Activated naive CD8-positive, alpha-beta T cell treated with anti-CD3 and anti-CD28 coated beads, Interleukin-2, amount 10 ng/mL, durations not matched to agents 7 days and 5 days (primary cell): ENCODE results near the gene CYP1A1. TPM values are rescaled to one million over a fixed set of nuclear protein-coding genes. Genes with fewer than 3 reads are reported as not detected.
A peak's percentile ranks its signal among the peaks of the same experiment; 100 is the strongest.

Source experiments
- ATAC-seq: fragments of 150-1000 bp; cut with Tn5 transposase; one replicate; pipeline ENCODE4 v1.10.0; 2021; ENCODE audit warnings: low read depth, moderate library complexity
- POLR2A ChIA-PET: fragments of 350-600 bp; sonication (Branson Sonifier 250); formaldehyde crosslinking; loops from one replicate; lab custom pipeline; 2021; ENCODE audit warnings: antibody characterized with exemption; lab: Charles Lee
- DNase-seq: peaks from one replicate; pipeline ENCODE4 v3.0.0; 2021
- H3K27ac Mint-ChIP-seq: one replicate; pipeline ENCODE4 v1.8.0; 2022; ENCODE audit warnings: mild to moderate bottlenecking, mixed read lengths
- H3K27me3 Mint-ChIP-seq: one replicate; pipeline ENCODE4 v1.8.0; 2022; ENCODE audit warnings: mild to moderate bottlenecking, moderate library complexity, mixed read lengths
- H3K36me3 Mint-ChIP-seq: one replicate; pipeline ENCODE4 v1.8.0; 2021; ENCODE audit warnings: mild to moderate bottlenecking, mixed read lengths
- H3K4me1 Mint-ChIP-seq: one replicate; pipeline ENCODE4 v1.8.0; 2021; ENCODE audit warnings: mixed read lengths
- H3K4me3 Mint-ChIP-seq: one replicate; pipeline ENCODE4 v1.8.0; 2022; ENCODE audit warnings: mild to moderate bottlenecking, moderate library complexity, mixed read lengths
- H3K9me3 Mint-ChIP-seq: one replicate; pipeline ENCODE4 v1.8.0; 2021; ENCODE audit warnings: mixed read lengths
- total RNA-seq, 2 experiments: library from RNA; stranded (reverse); gene quantifications; one replicate each; pipeline ENCODE4 v1.2.3, GENCODE V29; 2021

The CYP1A1 gene
- total RNA-seq, 2 experiments from 2014 or later, result 12.0 to 12.4 TPM

DNA sequence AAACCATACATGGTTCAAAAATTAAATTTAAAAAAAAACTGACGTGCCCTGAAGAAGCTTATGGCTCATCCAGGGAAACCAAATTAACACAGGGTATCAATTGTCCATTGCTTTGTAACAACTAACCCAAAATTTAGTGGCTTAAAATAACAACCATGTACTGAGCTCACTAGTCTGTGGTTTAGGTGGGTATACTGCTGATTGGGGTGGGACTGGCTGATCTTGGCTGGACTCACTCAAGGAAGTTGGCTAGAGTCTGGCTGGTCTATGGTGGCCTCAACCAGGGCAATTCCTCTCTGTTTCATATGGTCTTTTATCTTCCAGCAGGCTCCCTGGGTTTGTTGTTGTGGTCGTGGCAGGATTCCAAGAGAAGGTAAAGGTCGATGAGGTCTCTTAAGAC is 15.4 kb downstream of the CYP1A1 start:
- peak overlapping the region; percentile 57 for H3K4me3 Mint-ChIP-seq
- H3K9me3 Mint-ChIP-seq, result peaks cover 6% of the 10 kb centered on the region
- DNase-seq (no peak), ATAC-seq (no peak)
- peak overlapping the region; percentile 89 for H3K27ac Mint-ChIP-seq
- peaks cover 13% of the 10 kb centered on the region for H3K4me1 Mint-ChIP-seq
- peaks cover 25% of the 10 kb centered on the region for H3K27me3 Mint-ChIP-seq
- H3K36me3 Mint-ChIP-seq, result peaks cover 4% of the 10 kb centered on the region
- POLR2A ChIA-PET, result interaction anchor here (0.8 kb wide), 1 partner anchor 14 kb away, joined by 3 read pairs; no protein-coding TSS in a partner anchor

DNA sequence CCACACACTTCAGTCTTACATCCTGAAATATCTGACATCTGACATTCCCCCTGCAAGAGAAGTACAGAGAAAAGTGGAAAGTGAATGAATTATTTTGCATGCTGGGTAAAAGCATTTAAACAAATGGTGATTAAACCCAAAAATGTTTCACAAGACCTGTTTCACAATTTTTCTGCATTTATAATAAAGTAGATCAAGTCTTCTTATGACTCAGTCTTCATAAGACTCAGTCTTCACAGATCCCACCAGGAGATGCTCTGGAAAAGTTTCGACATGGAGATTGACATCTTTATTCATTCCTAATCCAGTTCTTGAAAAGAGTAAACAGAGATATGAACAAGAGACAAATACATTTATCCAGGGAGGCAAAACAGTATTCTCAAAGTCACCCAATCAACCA is 16.3 kb downstream of the CYP1A1 start:
- Mint-ChIP-seq H3K27ac (no peak overlapping the region), H3K4me3 (no peak overlapping the region), H3K27me3 (peaks cover 25% of the 10 kb centered on the region), H3K36me3 (peaks cover 4% of the 10 kb centered on the region), H3K4me1 (peaks cover 13% of the 10 kb centered on the region), H3K9me3 (peaks cover 6% of the 10 kb centered on the region)
- POLR2A ChIA-PET, result interaction anchor here (0.8 kb wide), 1 partner anchor 15 kb away, joined by 3 read pairs; no protein-coding TSS in a partner anchor
- ATAC-seq, result no peak
- no peak for DNase-seq

DNA sequence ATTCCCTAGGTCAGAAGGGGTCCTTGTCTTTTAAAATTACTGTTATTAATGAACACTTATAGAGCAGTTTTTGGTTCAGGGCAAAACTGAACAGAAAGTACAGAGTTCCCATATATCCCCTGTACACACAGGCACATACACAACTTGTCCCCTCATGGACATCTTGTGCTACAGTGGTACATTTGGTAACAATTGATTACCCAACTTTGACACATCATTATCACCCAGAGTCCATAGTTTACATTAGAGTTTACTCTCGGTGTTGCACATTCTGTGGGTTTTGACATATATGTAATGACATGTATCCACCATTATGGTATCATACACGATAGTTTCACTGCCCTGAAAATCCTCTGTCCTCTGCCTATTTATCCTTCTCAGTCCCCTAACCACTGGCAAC is 28.5 kb downstream of the CYP1A1 start:
- H3K9me3 Mint-ChIP-seq, result no peaks in the 10 kb centered on the region
- H3K27ac Mint-ChIP-seq, result peak overlapping the region; percentile 100
- DNase-seq (no peak), ATAC-seq (no peak)
- H3K4me3 Mint-ChIP-seq, result peak overlapping the region; percentile 100
- H3K4me1 Mint-ChIP-seq, result peaks cover 28% of the 10 kb centered on the region
- peaks cover 7% of the 10 kb centered on the region for H3K27me3 Mint-ChIP-seq
- H3K36me3 Mint-ChIP-seq, result peaks cover 4% of the 10 kb centered on the region
- POLR2A ChIA-PET, result interaction anchor here (0.6 to 1.6 kb wide), 2 partner anchors 27 to 72 kb away, joined by 3 read pairs; no protein-coding TSS in a partner anchor

DNA sequence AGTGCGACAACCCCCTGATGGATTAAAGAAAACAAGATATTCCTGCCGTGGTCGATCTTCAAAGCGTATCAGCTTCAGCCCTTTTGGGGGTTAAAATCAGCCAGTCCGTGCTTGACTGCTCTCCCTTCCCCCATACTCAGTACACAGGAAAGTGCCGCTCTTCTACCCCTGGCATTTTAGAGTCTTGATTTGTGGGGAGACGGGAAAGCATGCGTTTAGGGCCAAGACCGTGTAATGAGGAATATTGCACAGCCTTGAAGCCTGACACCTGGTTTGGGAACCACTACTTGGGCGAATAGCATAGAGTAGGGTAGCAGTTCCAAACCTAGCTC is 29.0 kb downstream of the CYP1A1 start:
- no peak for ATAC-seq
- peaks cover 7% of the 10 kb centered on the region for H3K27me3 Mint-ChIP-seq
- DNase-seq, result no peak
- POLR2A ChIA-PET, result interaction anchor here (0.6 to 1.6 kb wide), 2 partner anchors 27 to 72 kb away, joined by 3 read pairs; no protein-coding TSS in a partner anchor
- peaks cover 4% of the 10 kb centered on the region for H3K36me3 Mint-ChIP-seq
- peaks cover 29% of the 10 kb centered on the region for H3K4me1 Mint-ChIP-seq
- H3K9me3 Mint-ChIP-seq, result no peaks in the 10 kb centered on the region
- peak overlapping the region; percentile 100 for H3K4me3 Mint-ChIP-seq
- H3K27ac Mint-ChIP-seq, result peak overlapping the region; percentile 100

DNA sequence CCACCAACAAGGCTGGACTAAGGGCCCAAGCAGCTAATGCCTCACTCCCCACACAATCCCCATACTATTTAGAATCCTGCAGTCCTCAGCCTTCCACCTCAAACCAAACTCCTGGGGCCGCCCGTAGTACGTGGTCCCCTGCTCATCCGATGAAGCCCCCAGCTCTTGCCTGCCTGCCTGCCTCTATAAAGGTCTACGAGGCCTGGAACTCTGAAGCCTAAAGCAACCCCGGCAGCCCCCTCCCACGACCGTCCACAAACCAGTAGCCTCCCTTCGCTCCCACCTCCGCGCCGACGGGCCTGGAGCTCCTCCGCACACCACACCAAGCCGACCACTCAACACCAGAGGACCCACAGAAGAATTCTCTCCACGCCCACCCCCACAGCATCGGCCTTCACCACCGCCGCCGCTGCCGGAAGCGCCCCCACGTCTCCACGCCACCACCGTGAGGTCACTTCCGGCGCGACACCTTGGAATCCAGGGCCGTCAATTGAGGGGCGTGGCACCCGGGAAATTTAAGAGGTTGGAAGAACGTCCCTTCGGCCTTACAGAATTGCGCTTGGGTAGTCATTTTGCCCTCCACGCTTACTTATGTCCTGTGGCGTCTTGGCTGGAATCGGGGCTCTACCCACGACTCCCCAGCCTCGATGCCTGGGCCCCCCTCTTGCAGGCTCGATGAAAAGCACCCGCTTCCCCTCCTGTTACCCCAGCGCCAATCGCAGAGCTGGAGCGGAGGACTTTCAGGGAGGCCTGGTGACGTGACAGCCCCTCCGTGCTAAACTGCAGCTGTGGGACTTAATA is 29.5 kb downstream of the CYP1A1 start, which contains the start of gene EDC3:
Gene EDC3, minus strand, starts transcription at position 428 of the 801 bp plus-strand sequence. CDS start 20,900 bp downstream, outside the sequence.
- POLR2A ChIA-PET, result interaction anchor here (0.6 to 1.6 kb wide), 3 partner anchors 26 to 73 kb away, joined by 3 to 5 read pairs (median 3); partner anchors contain the start of gene CYP1A1
- Mint-ChIP-seq H3K4me1 (peaks cover 30% of the 10 kb centered on the region), H3K36me3 (peaks cover 4% of the 10 kb centered on the region), H3K27me3 (peaks cover 5% of the 10 kb centered on the region), H3K4me3 (peak within 1 kb of the TSS; percentile 100), H3K9me3 (no peaks in the 10 kb centered on the region), H3K27ac (peak within 1 kb of the TSS; percentile 100)
- DNase-seq, result peak; percentile 89
- ATAC-seq, result peak; percentile 88

DNA sequence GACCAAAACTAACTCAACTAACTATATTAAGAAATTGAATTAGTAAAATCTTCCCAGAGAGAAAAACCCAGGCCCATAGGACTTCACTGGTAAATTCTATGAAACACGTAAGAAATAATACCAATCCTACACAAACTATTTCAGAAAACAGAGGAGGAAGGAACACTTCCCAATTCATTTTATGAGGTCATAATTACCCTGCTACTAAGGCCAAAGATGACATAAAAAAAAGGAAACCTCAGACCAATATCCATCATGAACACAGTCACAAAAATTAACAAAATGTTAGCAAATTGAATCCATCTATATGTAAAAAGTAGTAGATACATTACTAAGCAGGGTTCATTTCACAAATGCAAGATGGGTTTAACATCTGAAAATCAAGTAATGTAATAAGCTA is 33.0 kb downstream of the CYP1A1 start:
- Mint-ChIP-seq H3K27ac (no peak overlapping the region), H3K4me3 (no peak overlapping the region), H3K27me3 (no peaks in the 10 kb centered on the region), H3K4me1 (peaks cover 34% of the 10 kb centered on the region), H3K9me3 (no peaks in the 10 kb centered on the region), H3K36me3 (peaks cover 10% of the 10 kb centered on the region)
- POLR2A ChIA-PET, result no interaction called here
- DNase-seq, result no peak
- no peak for ATAC-seq

DNA sequence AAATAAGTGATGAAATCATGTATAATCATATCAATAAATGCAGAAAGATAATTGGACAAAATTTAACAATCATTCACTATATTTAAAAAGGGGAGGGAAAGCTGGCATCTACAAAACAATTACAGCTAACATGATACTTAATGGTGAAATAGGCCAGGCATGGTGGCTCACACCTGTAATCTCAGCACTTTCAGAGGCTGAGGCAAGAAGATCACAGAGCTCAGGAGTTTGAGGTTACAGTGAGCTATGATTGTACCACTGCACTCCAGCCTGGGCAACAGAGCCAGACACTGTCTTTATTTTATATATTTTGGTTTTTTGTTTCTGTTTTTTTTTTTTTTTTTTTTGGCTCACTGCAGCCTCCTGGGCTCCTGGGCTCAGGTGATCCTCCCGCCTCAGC is 41.6 kb downstream of the CYP1A1 start:
- Mint-ChIP-seq H3K27ac (no peak overlapping the region), H3K36me3 (peaks cover 26% of the 10 kb centered on the region), H3K27me3 (no peaks in the 10 kb centered on the region), H3K4me3 (no peak overlapping the region), H3K9me3 (peaks cover 3% of the 10 kb centered on the region), H3K4me1 (peaks cover 6% of the 10 kb centered on the region)
- no peak for ATAC-seq
- no peak for DNase-seq
- POLR2A ChIA-PET, result interaction anchor here (0.6 kb wide), 1 partner anchor 148 kb away, joined by 5 read pairs; no protein-coding TSS in a partner anchor

DNA sequence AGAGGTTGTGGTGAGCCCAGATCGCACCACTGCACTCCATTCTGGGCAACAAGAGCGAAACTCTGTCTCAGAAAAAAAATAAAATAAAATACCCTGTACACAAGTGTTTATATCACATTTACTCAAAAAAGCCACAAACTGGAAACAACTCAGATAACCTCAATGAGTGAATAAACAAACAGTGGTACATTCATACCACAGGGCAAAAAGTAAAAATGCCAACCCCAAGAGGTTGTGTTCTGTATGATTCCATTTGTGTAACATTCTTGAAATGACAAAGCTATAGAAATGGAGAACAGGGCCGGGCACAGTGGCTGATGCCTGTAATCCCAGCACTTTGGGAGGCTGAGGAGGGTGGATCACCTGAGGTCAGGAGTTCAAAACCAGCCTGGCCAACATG is 42.4 kb downstream of the CYP1A1 start:
- ATAC-seq (no peak), DNase-seq (no peak)
- H3K27ac Mint-ChIP-seq, result no peak overlapping the region
- peaks cover 3% of the 10 kb centered on the region for H3K9me3 Mint-ChIP-seq
- H3K27me3 Mint-ChIP-seq, result no peaks in the 10 kb centered on the region
- POLR2A ChIA-PET, result no interaction called here
- no peak overlapping the region for H3K4me3 Mint-ChIP-seq
- H3K36me3 Mint-ChIP-seq, result peaks cover 24% of the 10 kb centered on the region
- peaks cover 3% of the 10 kb centered on the region for H3K4me1 Mint-ChIP-seq

DNA sequence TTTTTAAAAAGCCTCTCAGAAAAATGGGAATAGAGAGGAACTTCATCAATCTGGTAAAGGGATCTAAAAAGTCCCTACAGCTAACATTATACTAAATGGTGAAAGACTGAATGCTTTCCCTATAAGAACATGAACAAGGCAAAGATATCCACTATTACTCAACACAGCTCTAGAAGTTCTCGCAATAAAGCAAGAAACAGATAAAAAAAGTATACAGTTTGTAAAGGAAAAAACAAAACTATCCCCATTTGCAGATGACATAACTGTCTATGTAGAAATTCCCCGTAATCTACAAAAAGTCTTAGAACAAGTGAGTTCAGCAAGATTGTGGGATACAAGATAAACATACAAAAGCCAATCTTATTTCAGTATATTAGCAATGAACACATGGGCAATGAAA is 44.9 kb downstream of the CYP1A1 start:
- Mint-ChIP-seq H3K9me3 (peaks cover 3% of the 10 kb centered on the region), H3K36me3 (peaks cover 22% of the 10 kb centered on the region), H3K27ac (no peak overlapping the region), H3K4me1 (peaks cover 5% of the 10 kb centered on the region), H3K4me3 (no peak overlapping the region), H3K27me3 (no peaks in the 10 kb centered on the region)
- ATAC-seq (no peak), DNase-seq (no peak)
- POLR2A ChIA-PET, result no interaction called here

DNA sequence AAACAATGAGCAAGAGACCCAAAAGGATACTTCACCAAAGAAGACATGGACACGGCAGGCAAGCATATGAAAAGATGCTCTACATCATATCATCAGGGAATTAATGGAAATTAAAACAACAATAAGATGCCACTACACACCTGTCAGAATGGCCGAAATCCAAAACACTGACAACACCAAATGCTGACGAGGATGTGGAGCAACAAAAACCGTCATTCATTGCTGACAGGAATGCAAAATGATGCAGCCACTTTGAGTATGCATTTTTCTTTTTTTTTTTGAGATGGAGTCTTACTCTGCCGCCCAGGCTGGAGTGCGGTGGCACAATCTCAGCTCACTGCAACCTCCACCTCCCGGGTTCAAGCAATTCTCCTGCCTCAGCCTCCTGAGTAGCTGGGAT is 48.5 kb downstream of the CYP1A1 start:
- POLR2A ChIA-PET, result no interaction called here
- H3K27ac Mint-ChIP-seq, result no peak overlapping the region

DNA sequence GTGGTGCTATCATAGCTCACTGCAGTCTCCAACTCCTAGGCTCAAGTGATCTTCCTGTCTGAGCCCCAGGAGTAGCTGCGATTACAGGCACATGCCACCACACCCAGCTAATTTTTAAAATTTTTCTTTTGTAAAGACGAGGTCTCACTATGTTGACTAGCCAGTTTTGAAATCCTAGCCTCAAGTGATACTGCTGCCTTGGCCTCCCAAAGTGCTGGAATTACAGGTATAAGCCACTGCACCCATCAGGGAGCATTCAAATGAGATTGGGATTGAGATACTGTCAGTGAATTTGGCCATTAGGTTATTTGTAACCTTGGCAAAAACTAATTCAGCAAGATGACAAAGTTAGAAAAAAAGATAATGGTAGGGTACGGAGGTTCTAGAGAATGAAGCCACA is 51.2 kb downstream of the CYP1A1 start:
- ATAC-seq, result no peak

More for the DNA sequence above, 48.5 kb downstream of the CYP1A1 start:
- Mint-ChIP-seq H3K27me3 (no peaks in the 10 kb centered on the region), H3K4me1 (peaks cover 8% of the 10 kb centered on the region), H3K4me3 (no peak overlapping the region), H3K36me3 (peaks cover 12% of the 10 kb centered on the region), H3K9me3 (no peaks in the 10 kb centered on the region)
- DNase-seq (no peak), ATAC-seq (no peak)

DNA sequence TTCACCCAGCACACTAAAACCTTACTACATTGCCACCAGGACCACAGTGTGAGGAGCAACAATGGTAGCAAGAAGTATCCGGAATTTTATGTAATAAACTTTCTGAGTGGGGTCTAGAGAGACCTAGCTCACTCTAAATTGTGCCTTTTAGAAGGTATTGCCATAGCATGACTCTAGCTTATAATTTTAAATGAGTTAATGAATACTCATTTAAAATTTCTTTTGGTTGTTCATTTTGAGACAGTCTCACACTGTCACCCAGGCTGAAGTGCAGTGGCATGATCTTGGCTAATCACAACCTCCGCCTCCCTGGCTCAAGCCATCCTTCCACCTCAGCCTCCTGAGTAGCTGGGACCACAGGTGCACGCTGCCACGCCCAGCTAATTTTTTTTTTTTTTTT is 55.7 kb downstream of the CYP1A1 start:
- H3K4me1 Mint-ChIP-seq, result peaks cover 3% of the 10 kb centered on the region
- no peak overlapping the region for H3K27ac Mint-ChIP-seq
- no peaks in the 10 kb centered on the region for H3K9me3 Mint-ChIP-seq
- POLR2A ChIA-PET, result interaction anchor here (0.7 kb wide), 1 partner anchor 27 kb away, joined by 3 read pairs; no protein-coding TSS in a partner anchor
- H3K36me3 Mint-ChIP-seq, result peaks cover 14% of the 10 kb centered on the region
- H3K4me3 Mint-ChIP-seq, result no peak overlapping the region
- no peak for ATAC-seq
- no peaks in the 10 kb centered on the region for H3K27me3 Mint-ChIP-seq
- DNase-seq, result no peak

More for the DNA sequence above, 51.2 kb downstream of the CYP1A1 start:
- POLR2A ChIA-PET, result no interaction called here
- peaks cover 10% of the 10 kb centered on the region for H3K36me3 Mint-ChIP-seq
- no peak overlapping the region for H3K27ac Mint-ChIP-seq
- H3K9me3 Mint-ChIP-seq, result no peaks in the 10 kb centered on the region
- H3K4me3 Mint-ChIP-seq, result no peak overlapping the region
- H3K4me1 Mint-ChIP-seq, result peaks cover 4% of the 10 kb centered on the region
- H3K27me3 Mint-ChIP-seq, result no peaks in the 10 kb centered on the region
- no peak for DNase-seq
